ENCODE measurements around the gene OR5M11. TPM values are rescaled to one million over a fixed set of nuclear protein-coding genes. Genes with fewer than 3 reads are reported as not detected.
A peak's percentile ranks its signal among the peaks of the same experiment; 100 is the strongest.
"Not testable (repeated sequence)": the region's sequence is repeated elsewhere in the genome, so short reads cannot be mapped to it uniquely, and the experiment has no call there.

Gene OR5M11
- total RNA-seq, result not detected

DNA sequence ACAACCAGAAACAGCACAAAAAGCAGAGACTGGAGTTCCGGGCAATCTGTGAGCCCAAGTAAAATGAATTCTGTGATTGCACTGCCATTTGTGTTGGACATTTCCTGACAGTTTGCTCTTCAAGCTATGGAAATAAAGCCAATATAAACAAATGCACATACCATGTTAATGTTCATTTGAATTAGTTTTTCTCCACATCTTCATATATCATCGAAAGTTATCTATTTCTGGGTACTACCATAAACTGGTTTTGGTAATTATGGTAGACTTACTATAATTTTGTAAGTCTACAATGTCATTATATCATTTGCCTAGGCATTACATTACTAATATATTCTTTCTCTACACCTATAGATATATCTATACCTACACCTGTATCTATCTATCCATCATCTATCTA is at the start of gene OR5M11:
Gene OR5M11 (minus strand): TSS at position 101 of the 400 bp plus-strand sequence. CDS start 0 bp downstream, at position 101.
- no peak for ATAC-seq

DNA sequence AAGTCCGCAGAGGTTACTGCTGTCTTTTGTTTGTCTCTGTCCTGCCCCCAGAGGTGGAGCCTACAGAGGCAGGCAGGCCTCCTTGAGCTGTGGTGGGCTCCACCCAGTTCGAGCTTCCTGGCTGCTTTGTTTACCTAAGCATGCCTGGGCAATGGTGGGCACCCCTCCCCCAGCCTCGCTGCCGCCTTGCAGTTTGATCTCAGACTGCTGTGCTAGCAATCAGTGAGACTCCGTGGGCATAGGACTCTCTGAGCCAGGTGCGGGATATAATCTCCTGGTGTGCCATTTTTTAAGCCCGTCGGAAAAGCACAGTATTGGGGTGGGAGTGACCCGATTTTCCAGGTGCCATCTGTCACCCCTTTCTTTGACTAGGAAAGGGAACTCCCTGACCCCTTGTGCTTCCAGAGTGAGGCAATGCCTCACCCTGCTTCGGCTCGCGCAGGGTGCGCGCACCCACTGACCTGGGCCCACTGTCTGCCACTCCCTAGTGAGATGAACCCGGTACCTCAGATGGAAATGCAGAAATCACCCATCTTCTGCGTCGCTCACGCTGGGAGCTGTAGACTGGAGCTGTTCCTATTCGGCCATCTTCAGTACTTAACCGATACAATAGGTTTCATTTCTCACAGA is 49.1 kb upstream of the OR5M11 start:
- not testable (repeated sequence) for ATAC-seq

DNA sequence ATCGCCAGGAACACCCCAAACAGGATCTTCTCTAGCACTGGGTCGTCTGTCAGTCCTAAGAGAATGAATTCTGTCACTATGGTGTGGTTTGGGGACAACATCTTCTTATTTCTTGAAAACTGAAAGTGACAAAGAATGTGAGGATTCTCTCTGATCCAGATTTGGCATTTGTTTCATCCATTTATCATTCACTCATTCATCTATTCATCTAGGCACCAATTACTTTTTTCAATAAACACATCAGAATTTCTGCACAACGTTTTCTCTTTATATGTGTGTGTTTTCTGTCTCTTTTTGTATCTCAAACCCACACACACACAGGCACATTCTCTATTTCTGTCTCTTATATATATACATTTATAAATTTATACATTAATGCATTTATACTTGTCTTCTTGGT is 34.6 kb upstream of the OR5M11 start, which contains the start of gene OR5M10:
Gene OR5M10 (minus strand): TSS at position 101 of the 400 bp plus-strand sequence. CDS start 0 bp downstream, at position 101.
- ATAC-seq, result no peak

DNA sequence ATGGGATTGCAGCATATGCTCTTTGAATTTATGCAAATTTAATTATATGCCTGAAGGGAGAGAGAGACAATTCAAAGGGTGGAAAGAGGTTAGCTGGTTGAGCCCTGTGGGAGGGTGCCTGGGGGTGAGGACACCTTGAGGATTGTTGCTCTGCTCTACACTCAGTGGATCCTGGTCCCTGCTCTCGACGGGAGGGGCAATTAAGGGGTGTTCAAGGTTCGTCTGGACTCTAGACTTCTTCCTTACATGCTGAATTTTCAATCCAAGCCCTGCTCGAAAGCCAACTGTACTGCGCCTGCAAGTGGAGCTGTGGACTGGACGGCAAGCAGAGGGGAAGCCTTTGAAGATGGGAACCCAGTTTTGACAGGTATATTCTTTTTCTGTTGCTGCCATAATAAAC is 15.5 kb upstream of the OR5M11 start:
- no peak for ATAC-seq

DNA sequence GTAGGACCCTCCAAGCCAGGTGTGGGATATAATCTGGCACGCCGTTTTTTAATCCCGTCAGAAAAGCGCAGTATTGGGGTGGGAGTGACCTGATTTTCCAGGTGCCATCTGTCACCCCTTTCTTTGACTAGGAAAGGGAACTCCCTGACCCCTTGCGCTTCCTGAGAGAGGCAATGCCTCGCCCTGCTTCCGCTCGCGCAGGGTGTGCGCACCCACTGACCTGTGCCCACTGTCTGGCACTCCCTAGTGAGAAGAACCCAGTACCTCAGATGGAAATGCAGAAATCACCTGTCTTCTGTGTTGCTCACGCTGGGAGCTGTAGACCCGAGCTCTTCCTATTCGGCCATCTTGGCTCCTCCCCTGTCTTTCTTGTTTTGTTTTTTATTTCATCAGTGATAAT is 11.6 kb upstream of the OR5M11 start:
- not testable (repeated sequence) for ATAC-seq

DNA sequence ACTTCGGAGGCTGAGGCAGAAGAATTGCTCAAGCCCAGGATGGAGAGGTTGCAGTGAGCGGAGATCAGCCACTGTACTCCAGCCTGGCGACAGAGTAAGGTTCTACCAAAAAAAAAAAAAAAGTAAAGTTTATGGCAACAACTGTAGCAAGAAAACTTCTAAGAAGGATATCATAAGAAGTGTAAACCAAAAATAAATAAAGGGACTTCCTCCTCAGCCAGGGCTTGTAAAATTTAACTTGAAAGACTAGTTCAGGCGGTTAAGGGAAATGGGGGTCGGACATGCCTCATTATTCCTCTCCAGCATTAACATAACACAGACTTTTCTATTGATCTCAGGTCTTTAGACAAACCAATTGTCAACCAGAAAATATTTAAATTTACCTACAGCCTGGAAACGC is 2.5 kb upstream of the OR5M11 start:
- no peak for ATAC-seq

DNA sequence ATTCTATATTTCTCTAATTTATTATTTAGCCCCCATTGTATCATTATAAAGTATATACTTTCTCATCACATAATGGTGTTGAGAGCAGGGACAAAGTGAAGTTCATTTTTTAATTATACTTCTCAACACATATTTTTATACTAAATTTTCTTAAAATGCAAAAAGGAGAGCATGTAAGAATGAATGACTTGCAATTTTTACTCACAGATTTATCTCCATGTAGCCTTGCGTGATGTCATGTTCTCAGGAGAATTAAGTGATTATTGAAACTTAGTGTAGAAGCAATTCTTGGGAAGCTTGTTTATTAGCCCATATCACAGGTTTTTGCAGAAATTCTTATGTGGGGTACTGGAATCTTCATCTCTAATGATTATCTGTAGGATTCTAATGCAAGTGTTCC is 682 bp upstream of the OR5M11 start:
- no peak for ATAC-seq

DNA sequence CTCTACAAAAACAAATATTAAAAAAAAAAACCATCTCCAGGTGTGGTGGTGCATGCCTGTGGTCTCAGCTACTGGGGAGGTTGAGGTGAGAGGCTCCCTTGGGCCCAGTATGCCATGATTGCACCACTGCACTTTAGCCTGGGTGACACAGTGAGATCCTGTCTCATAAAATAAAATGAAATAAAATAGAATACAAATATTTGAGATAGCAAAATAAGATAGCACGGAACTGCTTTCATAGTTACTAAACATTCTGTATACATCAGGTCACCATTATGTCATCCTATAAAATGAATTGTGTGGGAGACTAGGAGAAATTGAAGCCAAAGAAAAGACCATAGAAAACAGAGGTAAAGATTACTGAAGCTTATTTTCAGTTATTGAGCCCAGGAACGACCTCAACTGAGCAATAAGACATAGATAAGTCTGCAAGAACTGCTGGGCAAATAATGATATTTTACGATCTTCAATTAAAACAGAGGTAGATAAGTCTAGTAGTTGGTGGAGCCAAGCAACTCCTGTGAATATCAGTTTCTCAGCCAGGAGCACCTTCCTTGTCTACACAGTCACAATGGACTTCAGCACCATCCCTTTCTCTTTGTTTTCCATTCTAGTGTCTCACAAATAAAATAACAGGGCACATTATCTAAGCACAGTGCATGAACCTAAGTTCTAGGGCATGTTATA is 9.9 kb downstream of the OR5M11 start:
- ATAC-seq, result no peak

DNA sequence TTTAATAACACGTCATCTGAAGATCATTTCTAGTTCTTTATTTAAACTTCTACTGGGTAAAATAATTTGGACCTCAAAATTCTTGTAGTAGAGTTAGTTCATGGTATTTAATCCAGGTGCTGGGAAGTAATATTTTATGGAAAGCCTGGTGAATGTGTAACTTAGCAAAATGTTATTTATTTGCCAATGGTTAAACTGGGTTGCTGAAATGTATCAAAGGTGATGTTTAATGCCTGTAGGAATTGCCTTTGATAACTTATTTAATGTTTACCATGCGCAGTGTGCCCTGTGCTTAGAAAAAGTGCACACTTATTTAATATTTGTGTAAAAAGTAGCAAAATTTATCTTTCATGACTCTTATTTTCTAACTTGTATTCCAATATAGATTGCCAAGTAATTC is 11.2 kb downstream of the OR5M11 start:
- no peak for ATAC-seq

DNA sequence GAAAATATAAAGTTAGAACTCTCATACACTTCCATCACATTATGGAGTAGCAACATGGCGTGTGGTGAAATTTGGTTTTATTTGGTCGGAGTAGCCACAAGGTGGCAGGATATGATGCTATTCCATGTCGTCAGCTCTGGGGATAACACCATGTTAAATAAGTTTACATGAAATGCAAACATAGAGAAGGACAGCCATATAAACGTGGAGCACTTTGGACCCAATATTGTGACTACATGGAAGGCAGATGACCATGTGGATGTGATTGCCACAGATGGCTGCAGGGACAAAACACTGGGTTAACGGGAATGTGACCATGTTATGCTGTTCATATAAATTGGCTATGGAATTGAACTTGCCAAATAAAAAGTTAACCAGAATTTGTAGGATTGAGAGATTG is 21.0 kb downstream of the OR5M11 start:
- ATAC-seq, result no peak

DNA sequence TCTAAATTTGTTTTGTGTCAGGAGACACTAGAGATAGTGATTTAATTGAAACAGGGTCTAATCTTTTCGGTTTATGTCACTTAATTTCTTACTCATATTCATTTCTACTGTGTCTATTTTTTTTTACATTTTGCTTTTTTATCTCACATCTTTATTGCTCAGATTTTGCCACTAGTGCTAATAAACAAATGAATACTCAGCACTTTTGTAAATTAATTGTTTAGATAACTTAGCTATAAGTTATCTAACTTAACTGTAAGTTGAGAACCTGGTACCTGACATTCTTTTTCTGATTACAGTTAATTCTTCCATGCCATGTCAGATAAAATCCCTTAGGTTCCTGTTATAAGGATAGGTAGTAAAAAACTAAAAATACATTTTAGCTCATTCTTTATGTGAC is 29.8 kb downstream of the OR5M11 start:
- ATAC-seq, result no peak

DNA sequence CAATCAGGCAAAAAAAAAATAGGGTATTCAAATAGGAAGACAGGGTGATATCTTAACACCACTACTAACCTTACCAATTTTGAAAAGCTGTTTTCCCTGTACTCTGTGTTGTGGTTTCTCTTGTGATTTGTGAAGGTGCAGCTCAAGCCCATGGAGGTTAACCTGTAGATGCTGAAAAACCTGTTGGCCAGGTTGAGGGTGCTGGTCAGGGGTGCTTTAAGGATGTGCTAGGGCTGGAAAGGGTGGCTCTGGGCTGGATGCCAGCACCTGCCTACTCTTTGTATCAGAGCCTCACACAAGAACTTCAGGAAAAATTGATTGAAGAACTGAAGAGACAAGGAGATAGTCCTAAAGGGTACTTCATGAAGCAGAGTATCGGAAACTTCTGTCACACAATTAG is 33.6 kb downstream of the OR5M11 start:
- peak; percentile 52 for ATAC-seq

DNA sequence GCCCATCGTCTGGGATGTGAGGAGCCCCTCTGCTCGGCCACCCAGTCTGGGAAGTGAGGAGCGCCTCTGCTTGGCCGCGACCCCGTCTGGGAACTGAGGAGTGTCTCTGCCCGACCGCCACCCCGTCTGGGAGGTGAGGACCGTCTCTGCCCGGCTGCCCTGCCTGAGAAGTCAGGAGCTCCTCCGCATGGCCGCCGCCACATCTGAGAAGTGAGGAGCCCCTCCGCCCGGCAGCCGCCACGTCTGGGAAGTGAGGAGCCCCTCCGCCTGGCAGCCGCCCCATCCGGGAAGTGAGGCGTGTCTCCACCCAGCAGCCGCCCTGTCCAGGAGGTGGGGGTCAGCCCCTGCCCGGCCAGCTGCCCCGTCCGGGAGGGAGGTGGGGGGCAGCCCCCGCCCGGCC is 46.0 kb downstream of the OR5M11 start:
- no peak for ATAC-seq

DNA sequence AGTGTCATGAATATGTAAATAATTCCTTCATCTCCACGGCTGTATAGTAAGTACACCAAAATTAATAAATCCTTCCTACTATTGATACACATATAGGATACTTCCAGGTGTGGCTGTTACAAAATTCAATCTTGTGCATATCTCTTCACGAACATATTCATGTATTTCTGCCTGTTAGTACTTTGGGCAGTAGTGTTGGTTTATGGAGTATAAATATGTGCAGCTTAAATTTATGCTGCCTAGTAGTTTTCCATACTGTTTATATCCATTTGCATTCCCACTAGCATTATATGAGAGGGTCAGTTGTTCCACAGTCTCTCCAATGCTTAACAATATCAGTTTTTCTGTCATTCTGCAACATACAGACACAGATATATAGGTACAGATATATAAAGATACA is 47.9 kb downstream of the OR5M11 start:
- ATAC-seq, result no peak

Other genes starting within 250 kb of the OR5M11 start
- not detected for gene OR8K3, start 228.1 kb downstream of the OR5M11 start, total RNA-seq
- not detected for gene OR8K1, start 197.2 kb downstream of the OR5M11 start, total RNA-seq
- not detected for gene OR8J1, start 189.0 kb downstream of the OR5M11 start, total RNA-seq
- gene OR8U1, start 167.6 kb downstream of the OR5M11 start, total RNA-seq, result not detected
- gene OR5AL1, start 130.6 kb downstream of the OR5M11 start, total RNA-seq, result not detected
- not detected for gene OR5M3, start 69.9 kb downstream of the OR5M11 start, total RNA-seq
- gene OR5M8, start 51.9 kb downstream of the OR5M11 start, total RNA-seq, result not detected
- not detected for gene OR5M10, start 34.5 kb upstream of the OR5M11 start, total RNA-seq
- not detected for gene OR5M1, start 71.6 kb upstream of the OR5M11 start, total RNA-seq
- not detected for gene OR5AP2, start 99.2 kb upstream of the OR5M11 start, total RNA-seq
- gene OR5AR1, start 120.4 kb upstream of the OR5M11 start, total RNA-seq, result not detected
- not detected for gene OR9G1, start 155.8 kb upstream of the OR5M11 start, total RNA-seq
- not detected for gene OR9G4, start 205.4 kb upstream of the OR5M11 start, total RNA-seq